ENCODE data around the gene NFATC2. TPM values are rescaled to one million over a fixed set of nuclear protein-coding genes. Genes with fewer than 3 reads are reported as not detected.

Gene NFATC2
- total and polyA plus RNA-seq, 2 donors: 2.1 to 8.8 TPM

DNA sequence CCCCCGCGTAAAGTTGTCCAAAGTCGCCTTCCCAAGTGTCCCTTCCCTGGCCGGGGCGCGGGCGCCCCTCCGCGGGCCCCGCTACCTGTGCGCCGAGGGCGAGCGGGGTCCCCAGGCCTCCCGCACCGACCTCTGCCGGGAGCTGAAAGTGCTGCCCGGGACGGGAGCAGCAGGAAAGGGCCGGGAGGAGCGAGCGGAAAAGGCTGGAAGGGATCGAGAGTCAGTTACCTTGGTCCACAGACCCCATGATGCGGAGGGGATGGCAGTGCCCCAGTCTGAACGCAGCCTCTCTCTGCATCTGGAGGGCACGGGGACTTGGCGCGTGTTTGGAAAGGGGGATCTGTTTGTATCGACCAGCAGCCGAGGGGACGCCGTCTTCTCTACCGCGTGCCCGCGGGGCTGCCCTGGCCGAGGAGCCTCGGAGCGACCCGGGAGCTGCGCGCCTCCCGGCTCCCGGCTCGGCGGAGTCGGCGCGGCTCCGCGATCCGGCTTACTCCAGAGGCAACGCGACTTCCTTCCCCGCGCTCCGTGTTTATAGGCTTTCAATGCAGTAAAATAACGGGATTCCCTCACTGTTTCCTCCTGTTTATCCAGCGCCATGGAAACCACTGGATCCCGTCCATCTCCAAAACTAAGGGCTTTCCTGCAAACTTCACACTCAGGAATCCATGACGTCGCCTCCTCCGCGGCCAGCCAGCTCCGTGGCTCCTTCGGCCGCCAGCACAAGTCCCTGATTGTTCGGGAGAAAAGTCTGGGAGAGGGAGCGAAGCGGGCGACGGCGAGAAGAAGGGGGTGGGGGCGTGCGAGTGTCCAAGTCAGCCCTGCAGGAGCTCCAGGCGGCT is 20.0 kb upstream of the NFATC2 start:
- peak overlapping the region; percentile 96 for H3K27ac ChIP-seq (ENCODE audit: low read depth)
- DNase-seq (ENCODE audit: extremely low spot score): peak; percentile 92
- no peaks in the 10 kb centered on the region for H3K4me1 ChIP-seq (ENCODE audit: insufficient read depth)
- peak overlapping the region; percentile 43 for H3K4me3 ChIP-seq (ENCODE audit: low read depth, low read length)
- no peaks in the 10 kb centered on the region for H3K36me3 ChIP-seq (ENCODE audit: insufficient read depth)
- WGBS: under 1% methylated on average over 76 of the region's 76 CpGs

DNA sequence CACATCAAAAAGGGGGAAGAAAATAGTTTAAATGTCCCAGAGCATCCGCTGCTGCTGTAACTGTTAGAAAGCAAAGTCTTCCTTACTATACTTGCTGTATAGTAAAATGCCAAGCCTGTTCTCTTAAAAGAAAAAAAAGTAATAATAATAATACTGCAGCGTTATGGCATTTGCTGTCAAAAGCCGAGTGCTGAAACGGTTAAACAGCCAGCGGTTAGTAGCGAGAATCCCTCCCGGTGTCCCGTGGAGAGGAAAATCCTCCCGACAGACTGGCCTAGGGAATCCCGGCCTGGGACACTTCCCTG is 19.5 kb upstream of the NFATC2 start:
- Histone ChIP-seq H3K27ac (ENCODE audit: low read depth) (peak overlapping the region; percentile 96), H3K36me3 (ENCODE audit: insufficient read depth) (no peaks in the 10 kb centered on the region), H3K4me1 (ENCODE audit: insufficient read depth) (no peaks in the 10 kb centered on the region), H3K4me3 (ENCODE audit: low read depth, low read length) (peak overlapping the region; percentile 43)
- WGBS: under 1% methylated on average over 10 of the region's 10 CpGs
- DNase-seq (ENCODE audit: extremely low spot score): no peak

DNA sequence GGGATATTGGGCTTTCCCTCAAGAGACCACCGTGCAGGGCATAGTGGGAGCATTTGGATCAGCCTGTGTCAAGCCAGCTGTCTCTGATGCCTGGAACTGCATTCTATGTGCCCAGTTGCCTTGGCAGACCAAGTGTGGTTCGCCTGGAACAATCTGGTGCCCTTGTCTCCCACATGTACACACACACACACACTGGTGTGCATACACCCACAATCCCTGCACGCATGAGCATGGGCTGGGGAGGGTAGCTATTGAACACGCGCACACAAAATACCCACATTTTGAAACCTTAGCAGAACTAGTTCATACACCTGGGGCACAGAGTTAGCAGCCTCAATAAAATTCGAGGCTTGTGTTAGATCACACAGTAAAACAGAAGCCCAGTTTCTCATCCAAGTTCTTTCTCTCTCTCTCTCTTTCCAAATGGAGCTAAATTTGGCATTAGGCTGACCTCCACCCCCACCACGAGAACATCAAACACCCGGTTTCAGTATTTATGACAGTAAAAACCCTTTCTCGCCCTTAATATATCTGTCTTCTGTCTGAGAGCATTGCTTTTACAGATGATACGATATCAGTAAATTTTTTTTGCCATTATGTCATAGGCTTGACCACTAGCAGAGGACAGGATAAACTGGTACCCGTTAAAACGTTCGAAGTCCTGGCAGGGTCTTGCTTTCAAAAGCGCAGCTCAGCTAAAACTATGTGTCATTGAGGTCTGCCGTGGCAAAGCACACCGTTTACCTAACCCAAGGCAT is 18.2 kb upstream of the NFATC2 start:
- no peak overlapping the region for H3K4me3 ChIP-seq (ENCODE audit: low read depth, low read length)
- DNase-seq (ENCODE audit: extremely low spot score): no peak
- H3K27ac ChIP-seq (ENCODE audit: low read depth): no peak overlapping the region
- WGBS: 12% methylated on average over 16 of the region's 16 CpGs
- H3K4me1 ChIP-seq (ENCODE audit: insufficient read depth): no peaks in the 10 kb centered on the region
- H3K36me3 ChIP-seq (ENCODE audit: insufficient read depth): no peaks in the 10 kb centered on the region

DNA sequence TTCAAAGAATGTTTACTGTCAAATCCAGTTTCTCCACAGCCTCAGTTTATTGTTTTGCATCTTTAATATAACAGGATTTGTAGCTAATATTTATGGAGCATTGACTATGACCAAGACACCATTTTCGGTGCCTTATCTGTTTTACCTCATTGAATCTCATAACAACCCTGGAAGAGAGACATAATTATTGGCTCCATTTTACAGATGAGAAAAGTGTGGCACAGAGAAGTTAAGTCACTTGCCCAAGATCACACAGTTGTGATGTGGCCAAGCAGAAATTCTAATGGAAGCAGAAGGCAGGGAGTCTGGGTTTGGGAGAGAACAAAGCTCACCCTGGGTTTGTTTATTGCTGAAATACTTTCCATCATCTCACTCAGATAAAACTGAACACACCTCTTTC is 17.5 kb upstream of the NFATC2 start:
- no peak overlapping the region for H3K27ac ChIP-seq (ENCODE audit: low read depth)
- WGBS: 66% methylated on average over 1 of the region's 1 CpG
- H3K36me3 ChIP-seq (ENCODE audit: insufficient read depth): no peaks in the 10 kb centered on the region
- no peak for DNase-seq (ENCODE audit: extremely low spot score)
- no peaks in the 10 kb centered on the region for H3K4me1 ChIP-seq (ENCODE audit: insufficient read depth)
- H3K4me3 ChIP-seq (ENCODE audit: low read depth, low read length): no peak overlapping the region

DNA sequence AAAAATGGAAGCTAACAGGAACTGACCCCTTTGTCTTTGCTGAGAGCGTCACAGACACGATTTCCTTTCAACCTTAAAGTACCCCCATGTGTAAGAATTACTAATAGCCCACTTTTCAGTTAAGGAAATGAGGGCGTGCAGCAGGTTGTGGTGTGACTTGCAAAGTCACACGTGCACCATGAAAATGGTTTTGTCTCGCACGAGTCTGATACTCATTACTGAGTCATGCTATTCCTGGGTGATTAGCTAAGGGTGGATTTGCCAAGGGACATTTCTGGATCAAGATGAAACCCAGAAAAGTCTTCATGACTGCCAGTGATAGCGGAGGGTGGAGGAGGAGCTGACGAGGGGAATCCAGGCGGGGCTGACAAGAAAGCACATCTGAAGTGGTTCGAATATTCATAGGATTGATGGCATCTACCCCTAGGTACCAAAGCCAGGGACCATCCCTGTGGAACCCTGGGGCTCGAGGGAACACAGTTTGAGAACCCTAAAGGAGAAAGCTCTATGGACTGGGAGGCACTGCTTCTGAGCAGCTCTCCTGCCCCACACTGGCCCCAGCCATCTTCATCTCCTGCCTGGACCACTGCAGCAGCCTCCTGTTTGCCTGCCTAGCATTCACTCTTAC is 12.1 kb upstream of the NFATC2 start:
- no peak for DNase-seq (ENCODE audit: extremely low spot score)
- Histone ChIP-seq H3K27ac (ENCODE audit: low read depth) (no peak overlapping the region), H3K4me3 (ENCODE audit: low read depth, low read length) (no peak overlapping the region), H3K4me1 (ENCODE audit: insufficient read depth) (no peaks in the 10 kb centered on the region), H3K36me3 (ENCODE audit: insufficient read depth) (no peaks in the 10 kb centered on the region)
- 76% methylated on average over 11 of the region's 11 CpGs for WGBS

DNA sequence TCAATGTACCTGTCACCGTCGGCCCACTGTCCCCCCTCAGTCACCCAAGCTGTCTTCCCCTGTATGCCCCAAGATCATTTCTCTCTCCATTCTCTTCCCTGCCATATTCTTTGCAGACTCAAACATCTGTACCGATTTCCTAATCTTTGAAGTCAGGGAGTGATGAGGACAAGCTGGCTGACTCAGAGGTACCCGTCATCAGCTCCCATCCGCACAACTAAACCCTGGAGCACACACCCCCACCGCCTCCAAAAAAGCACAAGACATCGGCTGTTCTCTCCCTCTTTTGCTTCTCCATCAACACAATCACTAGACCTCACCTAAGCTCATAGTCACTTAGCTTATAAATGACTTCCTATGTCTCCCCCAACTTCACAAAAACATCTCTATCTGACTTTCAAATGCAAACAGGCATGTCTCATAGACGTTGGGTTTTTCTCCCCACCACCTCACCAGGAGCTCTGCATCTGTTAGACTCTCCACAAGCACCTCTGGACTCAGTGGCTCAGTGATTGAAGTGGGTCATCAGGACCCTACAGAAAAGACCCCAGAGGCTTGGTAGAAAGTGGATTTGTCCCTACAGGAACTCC is 11.5 kb upstream of the NFATC2 start:
- H3K4me3 ChIP-seq (ENCODE audit: low read depth, low read length): no peak overlapping the region
- H3K4me1 ChIP-seq (ENCODE audit: insufficient read depth): no peaks in the 10 kb centered on the region
- H3K27ac ChIP-seq (ENCODE audit: low read depth): no peak overlapping the region
- H3K36me3 ChIP-seq (ENCODE audit: insufficient read depth): no peaks in the 10 kb centered on the region
- DNase-seq (ENCODE audit: extremely low spot score): no peak
- 66% methylated on average over 8 of the region's 8 CpGs for WGBS

DNA sequence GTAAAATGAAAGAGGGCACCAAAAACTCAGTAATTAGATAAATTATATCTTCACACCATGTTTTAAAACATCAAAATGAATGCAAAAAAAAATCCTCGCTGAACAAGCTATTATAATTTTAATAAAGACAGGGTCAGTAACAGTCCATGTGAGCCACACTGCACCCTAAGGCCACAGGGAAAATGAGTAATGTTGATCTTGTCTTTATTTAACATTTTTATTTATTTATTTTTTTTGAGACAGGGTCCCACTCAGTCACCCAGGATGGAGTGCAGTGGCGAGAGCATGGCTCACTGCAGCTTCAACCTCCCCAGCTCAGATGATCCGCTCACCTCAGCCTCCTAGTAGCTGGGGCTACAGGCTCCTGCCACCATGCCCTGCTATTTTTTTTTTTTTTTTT is 8.7 kb upstream of the NFATC2 start:
- H3K36me3 ChIP-seq (ENCODE audit: insufficient read depth): no peaks in the 10 kb centered on the region
- no peak for DNase-seq (ENCODE audit: extremely low spot score)
- no peaks in the 10 kb centered on the region for H3K4me1 ChIP-seq (ENCODE audit: insufficient read depth)
- no peak overlapping the region for H3K27ac ChIP-seq (ENCODE audit: low read depth)
- no peak overlapping the region for H3K4me3 ChIP-seq (ENCODE audit: low read depth, low read length)
- 97% methylated on average over 3 of the region's 3 CpGs for WGBS

DNA sequence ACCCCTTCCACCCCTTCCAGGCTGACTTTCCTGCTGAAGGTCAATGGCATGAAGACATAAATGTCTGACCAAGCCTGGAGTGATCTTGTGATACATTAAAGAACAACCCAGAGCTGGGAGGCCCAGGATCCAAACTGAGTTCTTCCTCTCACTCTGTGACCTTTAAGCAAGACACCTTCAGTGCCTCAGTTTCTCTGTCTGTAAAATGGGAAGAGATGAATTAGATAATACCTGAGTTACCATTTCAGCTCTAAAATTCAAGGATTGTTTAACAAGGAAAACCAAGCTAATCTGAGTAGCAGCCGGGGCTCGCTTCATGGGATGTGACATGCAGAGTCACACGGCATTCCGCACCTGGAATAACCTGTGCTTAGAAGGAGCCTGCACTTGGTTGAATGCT is 7.0 kb upstream of the NFATC2 start:
- 97% methylated on average over 4 of the region's 4 CpGs for WGBS
- H3K27ac ChIP-seq (ENCODE audit: low read depth): no peak overlapping the region
- no peak overlapping the region for H3K4me3 ChIP-seq (ENCODE audit: low read depth, low read length)
- H3K36me3 ChIP-seq (ENCODE audit: insufficient read depth): no peaks in the 10 kb centered on the region
- H3K4me1 ChIP-seq (ENCODE audit: insufficient read depth): no peaks in the 10 kb centered on the region
- no peak for DNase-seq (ENCODE audit: extremely low spot score)

DNA sequence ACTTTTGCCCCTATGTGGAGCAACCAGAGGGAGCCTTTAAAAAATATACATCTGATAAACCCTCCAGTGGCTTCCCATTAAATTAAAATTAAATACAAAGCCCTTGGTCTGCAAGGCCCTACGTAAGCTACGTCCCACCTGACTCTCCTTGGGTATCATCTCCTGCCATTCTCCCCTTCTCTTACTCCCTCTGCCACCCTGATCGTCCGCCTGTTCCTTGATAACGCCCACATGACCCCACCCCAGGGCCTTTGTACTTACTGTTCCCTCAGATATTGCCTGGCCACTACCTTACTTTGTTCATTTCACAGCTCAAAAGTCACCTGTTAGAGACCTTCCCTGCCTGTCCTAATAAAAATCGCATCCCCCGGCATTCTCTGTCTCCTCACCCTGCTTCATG is 5.4 kb upstream of the NFATC2 start:
- peaks cover 2% of the 10 kb centered on the region for H3K4me1 ChIP-seq (ENCODE audit: insufficient read depth)
- H3K36me3 ChIP-seq (ENCODE audit: insufficient read depth): no peaks in the 10 kb centered on the region
- WGBS: 95% methylated on average over 7 of the region's 7 CpGs
- no peak overlapping the region for H3K4me3 ChIP-seq (ENCODE audit: low read depth, low read length)
- H3K27ac ChIP-seq (ENCODE audit: low read depth): no peak overlapping the region
- no peak for DNase-seq (ENCODE audit: extremely low spot score)

DNA sequence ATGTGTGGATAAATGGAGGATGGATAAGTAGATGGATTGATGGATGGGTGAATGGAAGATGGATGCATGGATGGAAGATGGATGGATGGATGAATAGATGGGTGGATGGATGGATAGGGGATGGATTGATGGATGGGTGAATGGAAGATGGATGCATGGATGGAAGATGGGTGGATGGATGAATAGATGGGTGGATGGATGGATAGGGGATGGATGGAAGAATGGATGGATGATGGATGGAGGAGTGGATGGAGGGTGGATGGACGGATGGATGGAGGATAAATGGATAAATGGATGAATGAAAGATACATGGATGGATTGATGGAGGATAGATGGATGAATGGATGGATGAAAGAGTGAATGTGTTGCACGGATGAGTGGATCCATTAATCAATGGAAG is 3.0 kb upstream of the NFATC2 start:
- Histone ChIP-seq H3K4me1 (ENCODE audit: insufficient read depth) (peaks cover 2% of the 10 kb centered on the region), H3K4me3 (ENCODE audit: low read depth, low read length) (no peak overlapping the region), H3K27ac (ENCODE audit: low read depth) (no peak overlapping the region), H3K36me3 (ENCODE audit: insufficient read depth) (no peaks in the 10 kb centered on the region)
- DNase-seq (ENCODE audit: extremely low spot score): no peak
- WGBS: 97% methylated on average over 2 of the region's 2 CpGs

DNA sequence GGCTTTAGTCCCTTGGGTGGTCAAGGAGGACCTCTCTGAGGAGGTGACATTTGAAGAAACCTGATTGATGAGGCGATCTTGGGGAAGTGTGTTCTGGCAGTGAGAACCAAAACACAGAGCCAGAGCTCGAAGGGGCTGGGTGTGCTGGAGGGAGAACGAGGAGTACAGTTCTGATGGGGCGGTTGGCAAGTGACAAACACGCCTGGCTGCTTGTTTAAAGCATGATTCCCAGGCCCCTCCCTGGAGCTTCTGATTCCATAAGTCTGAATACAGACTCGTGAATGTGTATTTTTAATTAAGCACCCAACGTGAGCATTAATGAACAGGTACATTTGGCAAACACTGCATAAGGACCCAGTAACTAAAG is 886 bp upstream of the NFATC2 start:
- peaks cover 2% of the 10 kb centered on the region for H3K4me1 ChIP-seq (ENCODE audit: insufficient read depth)
- H3K27ac ChIP-seq (ENCODE audit: low read depth): no peak overlapping the region
- H3K4me3 ChIP-seq (ENCODE audit: low read depth, low read length): no peak overlapping the region
- no peak for DNase-seq (ENCODE audit: extremely low spot score)
- no peaks in the 10 kb centered on the region for H3K36me3 ChIP-seq (ENCODE audit: insufficient read depth)
- WGBS: 84% methylated on average over 7 of the region's 7 CpGs

DNA sequence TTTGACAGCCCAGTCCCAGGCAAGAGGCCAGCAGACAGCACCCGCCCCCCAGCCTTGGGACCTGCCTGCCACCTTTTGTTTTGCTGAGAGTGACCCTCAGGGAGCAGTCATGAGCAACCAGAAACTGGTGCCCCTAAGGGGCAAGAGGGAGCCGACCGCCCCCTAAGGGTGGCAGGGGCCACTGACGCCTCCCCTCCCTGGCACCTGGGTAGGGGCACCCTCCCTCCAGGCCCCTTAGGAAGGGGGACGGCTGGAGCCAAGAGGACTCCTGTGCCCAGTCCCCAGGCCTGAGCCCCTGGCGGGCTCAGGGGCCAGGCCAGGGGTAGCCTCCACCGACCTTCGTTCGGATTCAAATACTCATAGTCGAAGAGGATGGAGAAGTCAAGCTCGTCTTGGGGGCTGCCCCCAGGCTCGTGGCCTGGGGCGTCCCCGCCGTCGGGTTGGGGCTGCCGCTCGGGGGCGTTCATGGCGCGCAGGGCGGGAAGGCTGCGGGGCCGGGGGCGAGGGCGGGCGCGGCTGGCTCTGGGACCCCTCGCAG is 417 bp downstream of the NFATC2 start:
- Histone ChIP-seq H3K4me1 (ENCODE audit: insufficient read depth) (peaks cover 2% of the 10 kb centered on the region), H3K36me3 (ENCODE audit: insufficient read depth) (no peaks in the 10 kb centered on the region), H3K4me3 (ENCODE audit: low read depth, low read length) (peak overlapping the region; percentile 46), H3K27ac (ENCODE audit: low read depth) (peak overlapping the region; percentile 40)
- DNase-seq (ENCODE audit: extremely low spot score): no peak
- 25% methylated on average over 29 of the region's 29 CpGs for WGBS

DNA sequence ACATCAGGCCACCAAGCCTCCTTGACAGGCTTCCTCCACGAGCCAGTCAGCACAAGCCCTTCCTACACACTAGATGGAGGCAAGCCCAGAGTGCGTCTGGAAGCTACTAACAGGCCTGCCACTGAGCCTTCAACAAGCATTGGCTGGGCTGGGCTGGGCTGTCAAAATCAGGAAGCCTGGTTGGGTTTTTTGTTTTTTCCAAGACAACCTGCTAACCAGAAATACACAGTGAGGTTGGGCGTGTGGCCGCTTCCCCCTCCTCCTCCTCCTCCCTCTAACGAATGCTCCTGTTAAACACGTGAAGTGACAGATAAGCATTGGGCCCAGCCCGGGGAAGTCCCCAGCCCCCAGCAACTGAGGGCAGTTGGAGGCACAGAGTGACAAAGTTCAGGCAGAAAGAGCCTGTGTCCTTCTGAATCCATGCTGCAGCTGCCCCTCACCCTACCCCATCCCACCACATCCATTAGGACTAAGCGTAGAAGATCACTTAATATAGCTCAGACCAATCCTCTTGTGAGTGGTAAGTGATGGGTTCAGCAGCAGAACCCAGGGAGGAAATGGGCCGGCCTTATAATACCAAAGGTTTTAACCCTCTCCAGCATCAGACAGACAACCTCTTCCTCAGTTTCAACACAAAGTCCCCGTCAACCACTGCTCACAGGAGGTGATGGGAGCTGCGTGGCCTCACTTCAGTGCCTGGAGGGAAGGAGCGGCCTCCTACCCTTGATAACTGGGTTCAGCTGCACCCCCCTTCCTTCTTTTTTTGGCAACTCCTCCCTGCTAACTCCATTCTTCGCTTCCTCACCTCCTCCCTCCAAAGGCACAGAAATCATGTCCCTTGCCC is 1.1 kb downstream of the NFATC2 start:
- peak overlapping the region; percentile 46 for H3K4me3 ChIP-seq (ENCODE audit: low read depth, low read length)
- H3K27ac ChIP-seq (ENCODE audit: low read depth): peak overlapping the region; percentile 40
- peaks cover 2% of the 10 kb centered on the region for H3K4me1 ChIP-seq (ENCODE audit: insufficient read depth)
- H3K36me3 ChIP-seq (ENCODE audit: insufficient read depth): no peaks in the 10 kb centered on the region
- DNase-seq (ENCODE audit: extremely low spot score): no peak
- 26% methylated on average over 13 of the region's 13 CpGs for WGBS
